Heart left ventricle (tissue), 13 donors: ENCODE results near the gene ZNF664.

Source experiments
- POLR2A ChIP-seq, 2 donors: fragments of 450-650 bp; IDR thresholded peaks; one replicate each; pipeline ENCODE4 v1.6.1; 2017; ENCODE audit warnings: antibody characterized with exemption in 2 of 2, mild to moderate bottlenecking in 2 of 2, moderate library complexity in 2 of 2
- TF ChIP-seq, protein P1 (sequence below), 12 donors: fragments of 200-600 bp; sonication (generic) in 4 of 12; IDR thresholded peaks; one replicate each; pipeline versions ENCODE4 v1.5.0 to v1.8.0; 2018 to 2022; ENCODE audit warnings: antibody characterized with exemption in 12 of 12, mild to moderate bottlenecking in 5 of 12
- donor health status: ischemic (EF 13 %, LVEDD 7.1; RV severe dilation, severe dysfunction).
- donor health status: DM: no; HTN: yes; CAD: no.
- donor health status: DM: no; HTN: no; CAD: no.
- donor health status: ischemic (EF 25% LVEDD 6.9; RV normal size, moderate dysfunction).
- donor health status: ischemic (EF 25% LVEDD 5.7; RV mildly dilated, moderate dysfunction).
- donor health status: ischemic (EF 35%, LVEDD 5.7; RV mildly dilated, moderate dysfunction).
- donor health status: nonischemic (EF 11% LVEDD 7.7; RV severe dilation, severe dysfunction).
- donor health status: DM: yes; HTN: yes; CAD: no.
- donor health status: PGD.
- donor health status: ischemic (EF 29% LVEDD 5.4; RV normal size, mild dysfunction).
- donor health status: nonischemic (EF 23%, LVEDD 6.1; RV moderate dilation, normal function).

DNA sequence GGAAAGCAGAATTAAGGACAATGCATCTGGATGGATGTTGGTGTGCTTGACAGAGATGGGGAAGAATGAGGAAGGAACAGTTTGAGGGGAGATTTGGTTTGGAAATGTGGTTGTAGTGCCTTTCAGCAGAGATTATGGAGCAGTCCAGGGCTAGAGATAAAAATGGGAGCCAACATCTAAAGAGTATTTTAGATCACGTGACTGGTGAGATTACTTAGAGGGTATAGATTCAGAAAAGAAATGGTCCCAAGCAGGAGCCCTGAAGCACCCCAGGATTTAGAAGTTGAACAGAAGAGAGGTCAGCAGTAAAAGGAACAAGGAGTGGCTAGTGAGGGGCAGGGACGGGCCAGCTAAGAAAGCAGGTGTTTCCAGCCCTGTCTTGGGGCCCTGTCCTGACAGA, 29.6 kb downstream of the ZNF664 start:
- TF ChIP-seq, protein P1, sequence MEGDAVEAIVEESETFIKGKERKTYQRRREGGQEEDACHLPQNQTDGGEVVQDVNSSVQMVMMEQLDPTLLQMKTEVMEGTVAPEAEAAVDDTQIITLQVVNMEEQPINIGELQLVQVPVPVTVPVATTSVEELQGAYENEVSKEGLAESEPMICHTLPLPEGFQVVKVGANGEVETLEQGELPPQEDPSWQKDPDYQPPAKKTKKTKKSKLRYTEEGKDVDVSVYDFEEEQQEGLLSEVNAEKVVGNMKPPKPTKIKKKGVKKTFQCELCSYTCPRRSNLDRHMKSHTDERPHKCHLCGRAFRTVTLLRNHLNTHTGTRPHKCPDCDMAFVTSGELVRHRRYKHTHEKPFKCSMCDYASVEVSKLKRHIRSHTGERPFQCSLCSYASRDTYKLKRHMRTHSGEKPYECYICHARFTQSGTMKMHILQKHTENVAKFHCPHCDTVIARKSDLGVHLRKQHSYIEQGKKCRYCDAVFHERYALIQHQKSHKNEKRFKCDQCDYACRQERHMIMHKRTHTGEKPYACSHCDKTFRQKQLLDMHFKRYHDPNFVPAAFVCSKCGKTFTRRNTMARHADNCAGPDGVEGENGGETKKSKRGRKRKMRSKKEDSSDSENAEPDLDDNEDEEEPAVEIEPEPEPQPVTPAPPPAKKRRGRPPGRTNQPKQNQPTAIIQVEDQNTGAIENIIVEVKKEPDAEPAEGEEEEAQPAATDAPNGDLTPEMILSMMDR (IDR thresholded peaks at IDR 0.05), result no peak
- TF ChIP-seq POLR2A (IDR thresholded peaks at IDR 0.05), result no peak
